GDM1 (cell line): ENCODE results near the gene KLHL17.
"Not testable (repeated sequence)": the region's sequence is repeated elsewhere in the genome, so short reads cannot be mapped to it uniquely, and the experiment has no call there.

Experiments
- DNase-seq: peaks from one replicate; lab custom pipeline; 2025; lab: John Stamatoyannopoulos, UW

The KLHL17 gene

GRCh38 chr1:937521-937920, 22.9 kb upstream of the KLHL17 start:
- DNase-seq: no peak

DNA sequence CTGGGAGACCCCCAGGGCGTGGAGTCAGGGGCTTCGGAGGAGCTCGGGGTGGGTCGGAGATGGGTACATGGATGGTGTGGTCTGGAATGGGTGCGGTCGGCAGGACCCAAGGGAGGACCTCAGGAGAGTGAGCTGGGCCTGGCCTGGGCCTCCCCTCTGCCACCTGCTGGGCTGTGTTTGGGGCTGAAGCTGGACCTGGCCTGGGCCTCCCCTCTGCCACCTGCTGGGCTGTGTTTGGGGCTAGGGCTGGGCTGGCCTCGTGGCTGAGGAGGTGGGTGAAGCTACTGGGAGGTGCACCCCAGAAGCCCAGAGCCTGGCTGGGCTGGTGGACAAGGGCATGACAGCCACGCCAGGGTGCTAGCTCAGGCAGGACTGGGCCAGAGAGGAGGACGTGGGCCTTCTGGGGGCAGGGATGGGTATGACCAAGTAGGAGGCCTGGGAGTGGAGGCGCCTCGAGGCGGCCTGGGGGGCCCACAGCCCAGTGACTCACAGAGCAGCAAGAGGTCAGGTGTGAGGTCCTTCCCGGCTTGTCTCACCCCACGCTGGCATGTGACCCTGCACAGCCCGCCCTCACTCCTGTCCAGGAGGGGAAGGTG, 22.2 kb upstream of the KLHL17 start:
- DNase-seq: no peak

GRCh38 chr1:938711-939489, 21.5 kb upstream of the KLHL17 start:
- no peak for DNase-seq

- DNase-seq: no peak
Measured at GRCh38 chr1:939511-940106, 20.8 kb upstream of the KLHL17 start.

DNA sequence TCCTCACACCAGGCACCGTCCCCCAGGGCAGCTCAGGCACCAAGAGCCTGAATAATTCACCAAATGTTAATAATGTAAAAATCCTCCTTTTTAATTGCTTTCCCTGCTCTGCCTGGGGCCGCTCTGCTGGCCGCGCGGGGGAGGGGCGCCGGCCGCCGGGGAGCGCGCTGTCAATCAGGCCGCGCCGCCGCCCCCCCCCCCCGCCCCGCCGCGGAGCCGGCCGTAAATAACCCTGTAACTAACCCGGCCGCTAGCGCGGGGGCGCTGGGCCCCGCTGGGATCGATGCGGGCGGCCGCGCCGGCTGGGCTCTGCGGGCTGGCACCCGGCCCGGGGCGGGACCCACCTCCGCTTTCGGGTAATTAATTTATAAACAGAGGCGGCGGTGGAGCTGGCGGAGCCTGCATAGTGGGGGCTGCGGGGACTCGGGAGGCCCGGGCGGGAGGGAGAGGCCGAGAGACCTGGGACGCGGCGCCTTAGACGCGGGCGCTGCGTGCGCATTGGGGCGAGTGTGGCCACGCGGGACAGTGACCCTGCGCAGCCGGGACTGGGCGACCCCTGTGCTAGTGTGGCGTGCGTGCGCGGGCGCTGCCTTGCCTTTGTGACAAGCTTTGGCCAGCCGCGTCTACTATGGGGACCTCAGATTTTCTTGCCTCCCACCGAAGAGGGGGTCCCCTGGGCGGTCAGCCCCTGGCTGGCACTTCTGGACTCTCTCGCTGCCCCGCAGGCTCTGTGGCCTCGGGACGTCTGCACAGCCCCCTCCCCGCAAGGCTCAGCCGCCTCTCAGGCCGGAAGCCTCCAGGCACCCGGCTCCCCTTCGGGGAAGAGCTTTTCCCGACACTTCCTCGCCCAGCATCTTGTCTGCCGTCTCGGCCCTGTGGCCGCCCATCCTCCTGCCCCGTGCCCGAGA, 20.0 kb upstream of the KLHL17 start:
- DNase-seq: no peak

DNA sequence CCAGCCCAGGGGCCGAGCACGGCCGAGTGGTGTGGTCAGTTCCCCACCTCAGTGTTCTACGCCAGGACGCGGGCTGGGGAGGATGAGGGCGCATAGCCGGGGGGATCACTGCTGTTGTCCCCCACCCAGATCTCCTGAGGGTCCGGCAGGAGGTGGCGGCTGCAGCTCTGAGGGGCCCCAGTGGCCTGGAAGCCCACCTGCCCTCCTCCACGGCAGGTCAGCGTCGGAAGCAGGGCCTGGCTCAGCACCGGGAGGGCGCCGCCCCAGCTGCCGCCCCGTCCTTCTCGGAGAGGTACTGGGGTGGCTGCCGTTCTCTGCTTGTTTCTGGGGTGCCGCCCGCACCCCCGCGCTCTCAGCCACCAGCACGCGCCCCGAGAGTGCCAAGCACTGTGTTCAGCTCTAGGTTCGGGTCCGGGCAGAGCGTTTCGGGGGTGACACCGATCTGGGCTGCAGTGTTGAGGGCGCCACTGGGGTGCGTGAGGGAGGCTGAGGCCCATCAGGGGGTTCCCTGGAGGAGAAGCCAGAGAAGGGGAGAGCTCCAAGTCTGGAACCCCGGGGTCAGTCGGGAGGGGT, 19.3 kb upstream of the KLHL17 start:
- DNase-seq: no peak

DNA sequence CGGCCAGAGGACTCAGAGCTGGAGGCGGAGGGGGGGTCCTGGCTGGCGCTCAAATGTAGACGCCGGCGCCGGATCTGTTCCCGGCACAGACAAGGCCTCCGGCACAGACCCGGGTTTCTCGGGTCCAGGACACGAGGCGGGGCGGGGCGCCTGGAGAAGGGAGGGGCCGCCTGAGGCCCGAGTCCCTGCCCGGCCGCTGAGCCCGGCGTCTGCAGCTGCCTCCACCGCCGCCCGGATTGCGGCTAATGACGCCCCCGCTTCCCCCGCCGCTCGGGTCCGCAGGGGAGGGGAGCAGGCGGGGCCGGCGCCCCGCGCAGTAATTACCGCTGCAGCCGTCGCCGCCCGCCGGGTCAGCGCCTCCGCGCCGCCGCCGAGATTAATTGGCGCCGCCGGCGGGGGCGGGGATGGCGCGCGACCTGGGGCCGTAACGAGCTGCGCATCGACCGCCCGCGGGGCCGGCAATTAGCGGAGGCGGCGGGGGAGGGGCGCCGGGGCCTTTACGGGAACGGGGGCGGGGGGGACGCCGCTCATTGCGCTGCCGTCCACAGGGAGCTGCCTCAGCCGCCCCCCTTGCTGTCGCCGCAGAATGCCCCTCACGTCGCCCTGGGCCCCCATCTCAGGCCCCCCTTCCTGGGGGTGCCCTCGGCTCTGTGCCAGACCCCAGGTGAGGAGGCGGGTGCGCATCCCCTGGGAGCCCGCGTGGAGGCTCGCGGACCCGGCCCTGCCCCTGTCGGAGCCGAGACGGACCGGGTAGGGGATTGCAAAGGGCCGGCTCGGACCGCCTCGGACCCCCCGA, 18.6 kb upstream of the KLHL17 start:
- no peak for DNase-seq

GRCh38 chr1:942411-942821, 18.0 kb upstream of the KLHL17 start:
- DNase-seq: no peak

DNA sequence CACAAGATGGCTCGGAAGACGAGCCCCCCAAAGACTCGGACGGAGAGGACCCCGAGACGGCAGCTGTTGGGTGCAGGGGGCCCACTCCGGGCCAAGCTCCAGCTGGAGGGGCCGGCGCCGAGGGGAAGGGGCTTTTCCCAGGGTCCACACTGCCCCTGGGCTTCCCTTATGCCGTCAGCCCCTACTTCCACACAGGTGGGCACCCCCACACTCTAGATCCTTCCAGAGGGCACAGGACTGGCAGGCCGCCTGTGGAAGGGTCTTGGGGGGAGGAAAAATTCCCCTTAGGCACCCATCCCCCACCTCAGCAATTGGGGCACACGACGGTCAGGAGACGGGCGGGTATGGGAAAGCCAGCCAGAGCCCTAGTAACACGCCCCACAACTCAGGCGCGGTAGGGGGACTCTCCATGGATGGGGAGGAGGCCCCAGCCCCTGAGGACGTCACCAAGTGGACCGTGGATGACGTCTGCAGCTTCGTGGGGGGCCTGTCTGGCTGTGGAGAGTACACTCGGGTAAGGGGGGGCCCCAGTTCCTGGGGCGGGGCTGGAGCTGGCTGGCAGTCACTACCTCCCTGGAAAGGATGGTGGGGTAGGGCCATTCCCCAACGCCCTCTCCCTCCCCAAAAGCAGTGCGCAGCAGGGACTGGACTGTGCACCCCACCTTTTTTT, 17.4 kb upstream of the KLHL17 start:
- DNase-seq: no peak

- DNase-seq: no peak
Measured at GRCh38 chr1:943545-944340, 16.6 kb upstream of the KLHL17 start.

GRCh38 chr1:944341-945325, 15.8 kb upstream of the KLHL17 start:
- DNase-seq: no peak

- DNase-seq: no peak
Measured at GRCh38 chr1:945688-946556, 14.5 kb upstream of the KLHL17 start.

DNA sequence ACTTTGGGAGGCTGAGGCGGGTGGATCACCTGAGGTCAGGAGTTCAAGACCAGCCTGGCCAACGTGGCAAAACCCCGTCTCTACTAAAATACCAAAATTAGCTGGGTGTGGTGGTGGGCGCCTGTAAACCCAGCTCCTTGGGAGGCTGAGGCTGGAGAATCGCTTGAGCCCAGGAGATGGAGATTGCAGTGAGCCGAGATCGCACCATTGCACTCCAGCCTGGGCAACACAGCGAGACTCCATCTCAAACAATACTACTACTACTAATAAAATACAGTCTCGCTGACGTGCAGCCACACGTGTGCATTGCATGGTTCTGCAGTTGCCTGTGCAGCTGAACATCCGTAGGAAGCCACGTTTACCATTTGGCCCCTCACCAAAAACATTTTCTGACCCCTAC, 13.6 kb upstream of the KLHL17 start:
- not testable (repeated sequence) for DNase-seq

DNA sequence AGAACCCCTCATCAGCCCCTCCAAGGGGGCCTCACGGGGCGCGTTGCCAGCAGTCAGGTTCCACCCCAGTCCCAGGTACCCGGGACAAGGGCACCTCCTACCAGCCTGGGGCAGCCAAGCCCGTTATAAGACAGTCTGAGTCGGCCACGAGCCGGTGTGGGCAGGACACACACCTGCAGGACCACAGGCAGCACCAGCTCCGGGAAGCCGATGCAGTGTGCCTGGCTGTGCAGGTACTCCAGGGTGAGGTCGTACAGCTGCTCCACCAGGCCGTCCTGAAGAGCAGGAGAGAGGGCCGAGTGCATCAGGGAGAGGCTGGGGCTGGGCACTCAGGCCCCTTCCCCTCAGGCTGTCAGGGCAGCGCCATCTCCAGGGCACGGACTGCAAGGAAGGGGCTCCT, 12.4 kb upstream of the KLHL17 start:
- no peak for DNase-seq

- DNase-seq: no peak
Measured at GRCh38 chr1:950268-950667, 10.1 kb upstream of the KLHL17 start.

DNA sequence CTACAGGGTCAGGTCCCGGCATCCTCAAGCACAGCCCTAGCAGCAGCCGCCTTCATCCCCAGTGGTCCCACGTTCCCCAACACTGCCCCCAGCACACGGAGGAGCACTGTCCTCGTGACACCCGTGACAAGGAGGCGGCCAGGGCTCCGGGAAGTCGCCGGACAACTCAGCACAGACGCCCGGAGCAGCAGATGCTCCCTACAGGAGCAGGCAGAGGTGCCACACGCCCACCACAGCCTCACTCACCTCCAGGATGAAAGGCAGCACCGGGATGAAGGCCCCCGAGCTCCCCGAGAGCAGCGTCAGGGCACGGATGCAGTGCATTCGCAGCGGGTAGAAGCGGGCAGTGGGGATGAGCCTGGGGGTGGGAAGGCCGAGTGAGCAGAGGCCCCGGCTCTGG, 9.5 kb upstream of the KLHL17 start:
- no peak for DNase-seq

- no peak for DNase-seq
Measured at GRCh38 chr1:951364-951763, 9.0 kb upstream of the KLHL17 start.

DNA sequence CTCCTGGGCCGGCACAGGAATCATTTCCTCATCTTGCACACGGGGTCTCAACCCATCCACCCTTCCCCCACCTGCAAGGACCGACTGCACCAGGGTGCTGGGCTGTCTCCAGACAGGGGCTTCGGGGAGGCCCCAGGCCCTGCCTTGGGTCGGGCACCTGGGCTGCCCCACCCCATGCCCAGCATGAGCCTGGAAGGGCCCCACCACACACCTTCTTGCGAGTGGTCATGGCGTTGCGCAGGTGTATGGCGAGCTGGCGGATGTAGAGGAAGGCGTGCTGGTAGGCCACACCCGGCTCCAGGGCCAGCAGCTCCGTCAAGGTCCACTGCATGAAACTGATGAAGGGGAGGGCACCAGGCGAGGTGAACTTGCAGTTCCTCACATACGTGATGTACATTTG, 8.2 kb upstream of the KLHL17 start:
- DNase-seq: no peak
